Measurements from ENCODE around the gene CCDC183.
"Not testable (repeated sequence)": the region's sequence is repeated elsewhere in the genome, so short reads cannot be mapped to it uniquely, and the experiment has no call there.

Gene CCDC183

GRCh38 chr9:136785565-136786355 is 10.4 kb upstream of the CCDC183 start:
- FAIRE-seq: not testable (repeated sequence)

- no peak for FAIRE-seq
Observed at GRCh38 chr9:136786451-136786850, 9.7 kb upstream of the CCDC183 start.

- not testable (repeated sequence) for FAIRE-seq
Observed at GRCh38 chr9:136786983-136787382, 9.2 kb upstream of the CCDC183 start.

- FAIRE-seq: no peak
Observed at GRCh38 chr9:136787690-136788400, 8.3 kb upstream of the CCDC183 start.

- not testable (repeated sequence) for FAIRE-seq
Observed at GRCh38 chr9:136788644-136789522, 7.3 kb upstream of the CCDC183 start.

GRCh38 chr9:136789523-136789937 is 6.6 kb upstream of the CCDC183 start:
- no peak for FAIRE-seq

- FAIRE-seq: no peak
Observed at GRCh38 chr9:136790640-136791515, 5.3 kb upstream of the CCDC183 start, which contains the start of gene TMEM141. Gene TMEM141, plus strand, starts transcription at chr9:136791344. Its CDS starts 27 bp downstream, at chr9:136791371.

- no peak for FAIRE-seq
Observed at GRCh38 chr9:136791516-136792276, 4.4 kb upstream of the CCDC183 start.

GRCh38 chr9:136792321-136793085 is 3.6 kb upstream of the CCDC183 start:
- FAIRE-seq: no peak

GRCh38 chr9:136793086-136793946 is 2.8 kb upstream of the CCDC183 start:
- no peak for FAIRE-seq

GRCh38 chr9:136794281-136794999 is 1.7 kb upstream of the CCDC183 start:
- no peak for FAIRE-seq

GRCh38 chr9:136795000-136795348 is 1.2 kb upstream of the CCDC183 start:
- FAIRE-seq: no peak

GRCh38 chr9:136796775-136797347 is 723 bp downstream of the CCDC183 start:
- not testable (repeated sequence) for FAIRE-seq

GRCh38 chr9:136798708-136799078 is 2.6 kb downstream of the CCDC183 start:
- FAIRE-seq: no peak

- no peak for FAIRE-seq
Observed at GRCh38 chr9:136799079-136799853, 3.1 kb downstream of the CCDC183 start.

- FAIRE-seq: no peak
Observed at GRCh38 chr9:136799854-136800657, 3.9 kb downstream of the CCDC183 start.

- no peak for FAIRE-seq
Observed at GRCh38 chr9:136802321-136802720, 6.2 kb downstream of the CCDC183 start.
